Activated CD4-positive, alpha-beta memory T cell treated with anti-CD3 and anti-CD28 coated beads for 36 hours (primary cell): ENCODE measurements around the gene TGFA. TPM values are rescaled to one million over a fixed set of nuclear protein-coding genes. Genes with fewer than 3 reads are reported as not detected.

Experiments
- CTCF ChIA-PET: fragments of 350-600 bp; sonication (Branson Sonifier 250); formaldehyde crosslinking; loops from one replicate; lab custom pipeline; 2021; ENCODE audit warnings: antibody characterized with exemption, inconsistent platforms; lab: Charles Lee
- POLR2A ChIA-PET: fragments of 350-600 bp; sonication (Branson Sonifier 250); formaldehyde crosslinking; loops from one replicate; lab custom pipeline; 2021; ENCODE audit warnings: antibody characterized with exemption; lab: Charles Lee
- DNase-seq: peaks from one replicate; pipeline ENCODE4 v3.0.0-alpha.2; 2020
- H3K27ac Mint-ChIP-seq: one replicate; pipeline ENCODE4 v1.8.0; 2021; ENCODE audit warnings: mixed read lengths
- H3K27me3 Mint-ChIP-seq: one replicate; pipeline ENCODE4 v1.8.0; 2021; ENCODE audit warnings: mixed read lengths
- H3K36me3 Mint-ChIP-seq: one replicate; pipeline ENCODE4 v1.8.0; 2021; ENCODE audit warnings: mixed read lengths
- H3K4me1 Mint-ChIP-seq: one replicate; pipeline ENCODE4 v1.8.0; 2021; ENCODE audit warnings: low read depth, mixed read lengths
- H3K4me3 Mint-ChIP-seq: one replicate; pipeline ENCODE4 v1.8.0; 2021; ENCODE audit warnings: mild to moderate bottlenecking, mixed read lengths
- H3K9me3 Mint-ChIP-seq: one replicate; pipeline ENCODE4 v1.8.0; 2021; ENCODE audit warnings: mixed read lengths
- intact Hi-C: fragments of 100-400 bp; cut with micrococcal nuclease; formaldehyde crosslinking; loops from one replicate; pipeline ENCODE4 v1.15.1; 2023
- total RNA-seq, 2 experiments: library from RNA; stranded (reverse); gene quantifications; one replicate each; pipeline ENCODE4 v1.2.3, GENCODE V29; 2021

Gene TGFA
- total RNA-seq, 2 experiments from 2014 or later = 0.50 to 0.58 TPM

DNA sequence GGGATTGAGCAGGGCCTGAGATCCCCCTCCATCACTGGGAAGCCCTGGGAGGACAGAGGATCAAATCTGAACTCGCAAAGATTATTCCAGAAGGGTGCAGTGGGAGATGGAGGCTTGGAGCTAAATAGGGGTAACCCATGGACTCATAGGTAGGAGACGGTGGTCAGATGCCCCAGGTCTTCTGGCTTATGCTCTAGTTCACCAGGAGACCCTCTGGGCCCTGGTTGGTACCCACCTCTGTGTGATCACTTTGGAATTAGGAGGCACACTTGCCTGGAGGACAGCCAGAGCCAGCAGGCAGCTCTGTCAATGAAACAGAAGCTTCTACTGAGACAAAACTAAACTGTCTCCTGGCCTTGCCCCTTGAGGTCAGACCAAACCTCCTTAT is 110.6 kb downstream of the TGFA start:
- CTCF ChIA-PET = interaction anchor here (0.7 kb wide), 1 partner anchor 139 kb away, joined by 3 read pairs; no protein-coding TSS in a partner anchor
- Mint-ChIP-seq H3K36me3 (no peaks in the 10 kb centered on the region), H3K4me1 (peaks cover 20% of the 10 kb centered on the region), H3K4me3 (no peak overlapping the region), H3K27me3 (no peaks in the 10 kb centered on the region), H3K9me3 (no peaks in the 10 kb centered on the region), H3K27ac (no peak overlapping the region)
- no peak for DNase-seq
- POLR2A ChIA-PET = no interaction called here
- intact Hi-C loops = no loop called here

DNA sequence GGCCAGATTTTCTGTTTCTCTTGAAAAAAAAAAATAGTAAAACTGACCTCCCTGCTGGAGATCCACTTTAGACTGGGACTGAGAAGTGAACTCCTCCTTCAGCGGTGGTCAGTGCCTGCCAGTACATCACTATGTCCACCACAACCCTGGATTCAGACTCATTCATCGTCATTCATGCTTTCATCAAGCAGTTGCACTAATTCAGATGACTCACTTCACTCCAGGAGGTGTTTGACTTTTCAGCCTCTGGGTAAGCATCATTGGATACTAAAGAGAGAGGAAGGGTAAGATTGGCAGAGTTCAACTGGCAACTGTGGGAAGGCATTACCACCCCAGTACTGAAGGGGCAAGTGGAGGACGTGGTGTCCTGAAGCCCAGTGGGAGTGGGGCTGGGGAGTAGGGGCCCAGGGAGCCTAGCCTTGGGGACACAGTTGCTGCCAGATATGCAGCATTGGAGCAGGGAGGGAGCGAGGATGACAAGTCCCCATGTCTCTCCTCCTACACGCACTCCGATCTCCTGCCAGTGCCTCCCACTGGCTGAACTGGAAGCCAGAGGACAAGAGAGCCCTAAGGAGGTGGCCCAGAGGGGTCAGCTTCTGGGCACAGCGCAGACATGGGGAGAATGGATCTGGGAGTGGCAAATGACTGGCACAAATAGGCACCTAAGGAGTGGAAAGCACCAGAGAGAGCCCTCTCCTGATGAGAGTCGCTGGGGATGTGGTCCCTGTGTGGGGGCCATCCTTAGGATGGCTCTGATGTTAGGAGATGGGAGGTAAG is 111.1 kb downstream of the TGFA start:
- CTCF ChIA-PET = interaction anchor here (0.7 kb wide), 1 partner anchor 138 kb away, joined by 3 read pairs; no protein-coding TSS in a partner anchor
- intact Hi-C loops = no loop called here
- DNase-seq = no peak
- Mint-ChIP-seq H3K27me3 (no peaks in the 10 kb centered on the region), H3K4me1 (peaks cover 20% of the 10 kb centered on the region), H3K4me3 (no peak overlapping the region), H3K36me3 (no peaks in the 10 kb centered on the region), H3K27ac (no peak overlapping the region), H3K9me3 (no peaks in the 10 kb centered on the region)
- POLR2A ChIA-PET = no interaction called here

DNA sequence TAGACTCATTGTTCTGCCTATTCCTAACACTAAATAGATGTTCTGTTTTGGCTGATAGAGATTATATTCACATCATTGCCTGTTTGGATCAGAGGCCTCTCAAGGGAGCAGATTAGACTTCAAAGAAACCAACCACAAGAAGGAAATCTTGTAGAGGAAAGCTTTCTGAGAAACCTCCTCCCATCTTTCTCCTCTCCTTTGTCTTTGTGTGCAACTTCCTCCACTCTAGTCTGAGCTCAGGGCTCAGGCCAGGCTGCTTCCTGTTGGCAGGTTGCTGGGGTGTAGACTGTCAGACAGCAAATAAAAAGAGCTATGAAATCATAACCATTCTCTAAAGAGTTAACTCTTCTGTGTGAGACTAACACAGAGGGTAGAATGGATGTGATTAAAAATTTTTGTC is 113.0 kb downstream of the TGFA start:
- ChIA-PET CTCF (interaction anchor here (0.6 kb wide), 1 partner anchor 151 kb away, joined by 3 read pairs; no protein-coding TSS in a partner anchor), POLR2A (no interaction called here)
- DNase-seq = peak; percentile 37
- no peaks in the 10 kb centered on the region for H3K27me3 Mint-ChIP-seq
- peaks cover 20% of the 10 kb centered on the region for H3K4me1 Mint-ChIP-seq
- no peaks in the 10 kb centered on the region for H3K9me3 Mint-ChIP-seq
- intact Hi-C loops = no loop called here
- H3K36me3 Mint-ChIP-seq = no peaks in the 10 kb centered on the region
- H3K4me3 Mint-ChIP-seq = no peak overlapping the region
- H3K27ac Mint-ChIP-seq = peak overlapping the region; percentile 49

DNA sequence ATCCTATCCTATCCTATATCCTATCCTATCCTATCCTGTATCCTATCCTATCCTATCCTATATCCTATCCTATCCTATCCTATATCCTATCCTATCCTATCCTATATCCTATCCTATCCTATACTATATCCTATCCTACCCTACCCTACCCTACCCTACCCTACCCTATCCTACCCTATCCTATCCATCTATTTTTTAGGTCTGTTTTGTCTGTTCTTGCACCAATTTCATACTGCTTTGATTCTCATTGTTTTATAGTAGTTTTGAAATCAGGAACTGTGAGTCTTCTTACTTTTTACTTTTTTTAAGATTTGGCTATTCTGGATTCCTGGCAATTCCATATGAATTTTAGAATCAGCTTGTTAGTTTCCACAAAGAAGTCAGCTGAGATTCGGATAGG is 118.5 kb downstream of the TGFA start:
- ChIA-PET POLR2A (no interaction called here), CTCF (interaction anchor here (0.7 kb wide), 1 partner anchor 9 kb away, joined by 3 read pairs; no protein-coding TSS in a partner anchor)
- Mint-ChIP-seq H3K27me3 (no peaks in the 10 kb centered on the region), H3K4me3 (no peak overlapping the region), H3K9me3 (no peaks in the 10 kb centered on the region), H3K36me3 (no peaks in the 10 kb centered on the region), H3K4me1 (peaks cover 9% of the 10 kb centered on the region), H3K27ac (no peak overlapping the region)
- intact Hi-C loops = no loop called here
- no peak for DNase-seq

DNA sequence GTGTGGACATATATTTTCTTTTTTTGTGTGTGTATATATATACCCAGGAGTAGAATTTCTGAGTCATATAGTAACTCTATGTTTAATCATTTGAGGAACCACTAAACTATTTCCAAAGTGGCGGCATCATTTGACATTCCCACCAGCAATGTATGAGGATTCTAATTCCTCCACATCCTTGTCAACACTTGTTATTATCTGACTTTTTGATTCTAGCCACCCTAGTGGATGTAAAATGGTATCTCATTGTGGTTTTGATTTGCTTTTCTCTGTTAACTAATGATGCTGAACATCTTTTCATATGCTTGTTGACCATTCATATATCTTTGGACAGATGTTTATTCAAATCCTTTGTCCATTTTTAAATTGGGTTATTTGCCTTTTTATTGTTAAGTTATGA is 120.3 kb downstream of the TGFA start:
- Mint-ChIP-seq H3K36me3 (no peaks in the 10 kb centered on the region), H3K9me3 (no peaks in the 10 kb centered on the region), H3K4me1 (no peaks in the 10 kb centered on the region), H3K27ac (no peak overlapping the region), H3K27me3 (no peaks in the 10 kb centered on the region), H3K4me3 (no peak overlapping the region)
- POLR2A ChIA-PET = no interaction called here
- CTCF ChIA-PET = no interaction called here
- DNase-seq = no peak
- intact Hi-C loops = no loop called here

DNA sequence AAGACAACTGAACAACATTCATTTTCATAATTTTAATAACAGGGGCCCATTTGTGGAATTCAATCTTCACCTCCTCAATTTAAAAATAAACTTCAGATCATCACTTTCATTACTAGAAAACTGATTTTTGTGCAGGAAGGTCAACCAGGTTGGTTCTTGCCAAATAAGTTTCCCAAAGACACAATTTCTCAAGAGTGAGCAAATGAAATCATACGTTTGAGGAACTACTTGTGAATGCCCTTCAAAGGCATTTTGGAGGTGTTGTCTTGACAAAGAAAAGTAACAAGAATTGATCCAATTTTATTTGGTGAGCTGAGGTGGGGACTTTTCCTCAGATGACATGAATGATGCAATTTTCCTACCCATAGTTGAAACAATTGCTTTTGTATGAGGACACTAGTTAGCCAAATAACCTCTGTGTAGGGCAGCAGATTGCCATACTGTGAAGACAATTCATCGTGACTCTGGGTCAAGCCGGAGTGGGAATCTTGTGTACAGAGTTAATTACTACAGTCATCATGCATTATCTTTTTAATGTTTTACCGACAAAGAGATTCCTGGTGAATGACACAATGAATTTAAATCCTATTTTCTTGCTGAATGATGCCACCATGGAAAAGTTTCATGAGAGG is 121.8 kb downstream of the TGFA start:
- Mint-ChIP-seq H3K4me3 (no peak overlapping the region), H3K27ac (no peak overlapping the region), H3K9me3 (no peaks in the 10 kb centered on the region), H3K36me3 (no peaks in the 10 kb centered on the region), H3K27me3 (no peaks in the 10 kb centered on the region), H3K4me1 (no peaks in the 10 kb centered on the region)
- ChIA-PET CTCF (no interaction called here), POLR2A (no interaction called here)
- intact Hi-C loops = no loop called here
- no peak for DNase-seq

DNA sequence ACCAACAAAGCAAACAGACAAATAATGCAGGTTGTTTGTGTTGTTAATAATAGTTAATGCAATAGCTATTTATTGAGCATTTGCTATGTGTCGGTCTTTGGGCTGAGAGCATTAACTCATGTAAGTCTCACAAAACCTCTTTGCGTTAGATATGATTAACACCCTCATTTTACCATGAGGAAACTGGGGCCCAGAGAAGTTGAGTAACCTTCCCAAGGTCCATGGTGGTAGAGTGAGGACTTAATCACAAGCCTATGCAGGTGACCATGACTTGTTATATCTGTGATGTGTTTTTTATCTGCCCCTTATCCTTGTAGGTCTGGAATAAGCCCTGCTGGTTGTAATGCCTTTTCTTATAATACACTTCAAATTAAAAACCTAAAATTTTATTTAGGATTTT is 127.3 kb downstream of the TGFA start:
- CTCF ChIA-PET = interaction anchor here (0.6 kb wide), 1 partner anchor 9 kb away, joined by 3 read pairs; no protein-coding TSS in a partner anchor
- POLR2A ChIA-PET = no interaction called here
- H3K4me1 Mint-ChIP-seq = no peaks in the 10 kb centered on the region

DNA sequence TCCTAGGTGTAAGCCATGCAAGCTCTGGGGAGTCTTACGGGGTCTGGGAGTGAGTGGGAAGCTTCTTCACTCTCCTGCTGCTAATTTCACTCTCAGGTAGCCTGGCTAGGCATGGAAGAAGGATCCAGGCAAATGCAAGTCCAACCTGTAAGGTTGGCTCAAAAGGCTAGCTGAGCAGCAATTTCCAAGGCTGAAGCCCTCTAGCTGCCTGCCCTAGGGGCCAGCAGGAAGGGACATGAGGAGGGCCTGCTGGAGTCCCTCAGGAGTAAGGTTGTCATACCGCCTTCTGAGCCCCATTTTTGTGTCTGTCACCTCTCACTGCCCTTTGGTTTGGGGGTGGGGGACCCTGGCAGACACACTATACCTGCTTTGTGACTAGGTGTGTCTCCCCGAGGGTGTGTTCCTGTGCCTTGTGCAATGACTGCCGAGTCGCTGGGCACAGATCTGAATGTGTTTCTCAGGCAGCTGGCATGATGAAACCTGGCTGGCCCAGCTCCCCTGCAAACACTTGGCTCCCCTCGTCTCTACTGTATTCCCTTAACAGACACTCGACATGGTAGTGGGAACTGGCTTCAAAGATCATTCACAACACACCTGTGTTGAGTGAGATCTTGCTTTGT is 127.8 kb downstream of the TGFA start:
- no peak for DNase-seq
- H3K4me3 Mint-ChIP-seq = no peak overlapping the region
- no peaks in the 10 kb centered on the region for H3K9me3 Mint-ChIP-seq
- POLR2A ChIA-PET = no interaction called here
- H3K27me3 Mint-ChIP-seq = no peaks in the 10 kb centered on the region
- CTCF ChIA-PET = interaction anchor here (0.6 kb wide), 1 partner anchor 10 kb away, joined by 3 read pairs; no protein-coding TSS in a partner anchor
- no peak overlapping the region for H3K27ac Mint-ChIP-seq
- intact Hi-C loops = no loop called here
- H3K36me3 Mint-ChIP-seq = no peaks in the 10 kb centered on the region
- H3K4me1 Mint-ChIP-seq = no peaks in the 10 kb centered on the region

More for the DNA sequence above, 127.3 kb downstream of the TGFA start:
- Mint-ChIP-seq H3K9me3 (no peaks in the 10 kb centered on the region), H3K27ac (no peak overlapping the region), H3K27me3 (no peaks in the 10 kb centered on the region), H3K4me3 (no peak overlapping the region), H3K36me3 (no peaks in the 10 kb centered on the region)
- intact Hi-C loops = no loop called here
- DNase-seq = no peak

DNA sequence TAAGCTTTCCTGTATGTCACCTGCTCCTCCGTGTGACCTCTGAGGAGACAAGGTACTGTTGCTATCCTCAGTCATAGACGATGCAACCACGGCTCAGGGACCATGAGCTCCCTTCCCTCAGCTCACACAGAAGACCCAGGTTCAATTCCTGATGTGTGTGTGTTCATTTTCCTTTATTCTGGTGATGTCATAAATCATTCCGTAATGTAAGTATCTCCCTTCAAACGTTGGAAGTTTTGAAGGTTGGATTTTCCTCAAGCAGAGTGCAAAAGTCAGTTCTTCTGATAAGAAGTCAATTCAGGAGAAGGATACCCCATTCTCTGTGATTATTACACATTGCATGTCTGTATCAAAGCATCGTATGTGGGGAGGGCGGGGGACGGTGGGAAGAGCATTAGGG is 132.9 kb downstream of the TGFA start:
- no peaks in the 10 kb centered on the region for H3K4me1 Mint-ChIP-seq
- H3K27me3 Mint-ChIP-seq = no peaks in the 10 kb centered on the region
- intact Hi-C loops = no loop called here
- DNase-seq = no peak
- no peak overlapping the region for H3K4me3 Mint-ChIP-seq
- ChIA-PET POLR2A (no interaction called here), CTCF (no interaction called here)
- H3K36me3 Mint-ChIP-seq = no peaks in the 10 kb centered on the region
- no peak overlapping the region for H3K27ac Mint-ChIP-seq
- H3K9me3 Mint-ChIP-seq = no peaks in the 10 kb centered on the region

DNA sequence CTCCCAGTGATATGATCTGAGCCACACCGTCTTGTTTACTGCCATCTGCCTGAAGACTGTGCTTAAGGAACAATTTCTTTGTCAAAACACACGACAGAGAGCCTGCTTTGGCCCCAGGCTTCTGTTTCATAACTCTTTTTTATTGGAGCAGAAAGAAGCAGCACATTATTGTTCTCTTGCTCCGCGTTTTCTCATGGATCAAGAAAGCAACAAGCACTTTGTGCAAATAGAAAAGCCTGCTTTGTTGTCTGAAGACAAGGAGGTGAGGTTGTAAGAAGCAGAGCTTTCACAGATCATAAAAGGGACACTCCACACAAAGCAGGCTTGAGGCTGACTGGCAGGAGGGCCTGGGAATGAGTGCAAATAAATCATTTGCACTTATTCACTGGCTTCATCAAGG is 133.5 kb downstream of the TGFA start:
- ChIA-PET POLR2A (no interaction called here), CTCF (no interaction called here)
- Mint-ChIP-seq H3K27ac (no peak overlapping the region), H3K36me3 (no peaks in the 10 kb centered on the region), H3K9me3 (no peaks in the 10 kb centered on the region), H3K27me3 (no peaks in the 10 kb centered on the region), H3K4me1 (no peaks in the 10 kb centered on the region), H3K4me3 (no peak overlapping the region)
- no peak for DNase-seq
- intact Hi-C loops = no loop called here

DNA sequence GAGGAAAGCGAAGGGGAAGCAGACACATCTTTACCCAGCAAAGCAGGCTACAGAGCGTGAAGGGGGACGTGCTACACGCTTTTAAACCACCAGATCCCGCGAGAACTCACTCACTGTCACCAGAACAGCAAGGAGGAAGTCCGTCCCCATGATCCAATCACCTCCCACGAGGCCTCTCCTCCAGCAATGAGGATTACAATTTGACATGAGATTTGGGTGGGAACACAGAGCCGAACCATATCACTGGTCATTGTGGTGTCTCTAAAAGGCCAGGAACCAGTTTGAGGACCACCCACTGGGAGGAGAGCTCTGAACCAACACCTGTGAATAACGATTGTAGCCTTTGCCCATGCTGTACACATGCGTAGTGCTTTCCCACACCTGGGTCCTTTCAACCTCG is 135.1 kb downstream of the TGFA start:
- ChIA-PET CTCF (no interaction called here), POLR2A (no interaction called here)
- Mint-ChIP-seq H3K27me3 (no peaks in the 10 kb centered on the region), H3K27ac (no peak overlapping the region), H3K4me1 (no peaks in the 10 kb centered on the region), H3K4me3 (no peak overlapping the region), H3K9me3 (no peaks in the 10 kb centered on the region), H3K36me3 (no peaks in the 10 kb centered on the region)
- intact Hi-C loops = no loop called here
- no peak for DNase-seq

DNA sequence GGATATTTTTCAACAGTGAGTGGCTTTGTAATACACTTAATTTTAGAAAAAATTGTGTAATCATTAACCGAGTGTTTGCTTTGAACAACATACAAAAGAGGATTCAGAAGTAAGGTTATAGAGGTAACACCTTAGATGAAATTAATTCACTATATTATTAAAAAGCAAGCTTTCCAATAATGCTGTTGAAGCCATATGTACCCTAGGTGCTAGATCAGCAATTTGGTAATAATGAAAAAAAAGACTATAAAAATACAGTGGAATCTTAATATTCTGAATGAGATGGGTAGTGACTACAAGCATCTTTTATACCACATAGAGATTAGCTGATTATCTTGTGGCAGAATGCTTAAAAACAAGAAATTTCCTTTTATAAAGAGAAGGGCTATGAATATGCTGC is 136.6 kb downstream of the TGFA start:
- intact Hi-C loops = no loop called here
- Mint-ChIP-seq H3K4me1 (no peaks in the 10 kb centered on the region), H3K27me3 (no peaks in the 10 kb centered on the region), H3K9me3 (no peaks in the 10 kb centered on the region), H3K4me3 (no peak overlapping the region), H3K36me3 (no peaks in the 10 kb centered on the region), H3K27ac (no peak overlapping the region)
- ChIA-PET POLR2A (no interaction called here), CTCF (no interaction called here)
- no peak for DNase-seq
